ENCODE data around the gene SLC16A3. TPM values are rescaled to one million over a fixed set of nuclear protein-coding genes. Genes with fewer than 3 reads are reported as not detected.
"Not testable (repeated sequence)": the region's sequence is repeated elsewhere in the genome, so short reads cannot be mapped to it uniquely, and the experiment has no call there.

SLC16A3 gene
- total and polyA plus RNA-seq, 9 donors: 21.9 to 47.3 (median 32.7) TPM

- 91% methylated on average over 47 of the region's 54 CpGs for WGBS (ENCODE audit: insufficient coverage)
- Histone ChIP-seq H3K4me1 (ENCODE audit: control insufficient read depth, insufficient read depth, low read length) (peaks cover 12% of the 10 kb centered on the region), H3K27ac (ENCODE audit: low read length) (no peak overlapping the region), H3K9me3 (replicated peaks; ENCODE audit: control insufficient read depth, low read depth, low read length) (no peaks in the 10 kb centered on the region), H3K4me3 (ENCODE audit: low read length) (no peak overlapping the region), H3K36me3 (ENCODE audit: control insufficient read depth, insufficient read depth, low read length) (peaks cover 94% of the 10 kb centered on the region), H3K27me3 (ENCODE audit: control insufficient read depth, insufficient read depth, low read length) (no peaks in the 10 kb centered on the region)
- DNase-seq: no peak
Measured at GRCh38 chr17:82248815-82249674, 20.2 kb downstream of the SLC16A3 start.

- DNase-seq: no peak
- H3K36me3 ChIP-seq (ENCODE audit: control insufficient read depth, insufficient read depth, low read length): peaks cover 86% of the 10 kb centered on the region
- no peaks in the 10 kb centered on the region for H3K9me3 ChIP-seq (replicated peaks; ENCODE audit: control insufficient read depth, low read depth, low read length)
- H3K4me1 ChIP-seq (ENCODE audit: control insufficient read depth, insufficient read depth, low read length): peaks cover 12% of the 10 kb centered on the region
- H3K4me3 ChIP-seq (ENCODE audit: low read length): no peak overlapping the region
- H3K27me3 ChIP-seq (ENCODE audit: control insufficient read depth, insufficient read depth, low read length): no peaks in the 10 kb centered on the region
- 82% methylated on average over 27 of the region's 33 CpGs for WGBS (ENCODE audit: insufficient coverage)
- H3K27ac ChIP-seq (ENCODE audit: low read length): no peak overlapping the region
Measured at GRCh38 chr17:82249896-82250581, 21.2 kb downstream of the SLC16A3 start.

DNA sequence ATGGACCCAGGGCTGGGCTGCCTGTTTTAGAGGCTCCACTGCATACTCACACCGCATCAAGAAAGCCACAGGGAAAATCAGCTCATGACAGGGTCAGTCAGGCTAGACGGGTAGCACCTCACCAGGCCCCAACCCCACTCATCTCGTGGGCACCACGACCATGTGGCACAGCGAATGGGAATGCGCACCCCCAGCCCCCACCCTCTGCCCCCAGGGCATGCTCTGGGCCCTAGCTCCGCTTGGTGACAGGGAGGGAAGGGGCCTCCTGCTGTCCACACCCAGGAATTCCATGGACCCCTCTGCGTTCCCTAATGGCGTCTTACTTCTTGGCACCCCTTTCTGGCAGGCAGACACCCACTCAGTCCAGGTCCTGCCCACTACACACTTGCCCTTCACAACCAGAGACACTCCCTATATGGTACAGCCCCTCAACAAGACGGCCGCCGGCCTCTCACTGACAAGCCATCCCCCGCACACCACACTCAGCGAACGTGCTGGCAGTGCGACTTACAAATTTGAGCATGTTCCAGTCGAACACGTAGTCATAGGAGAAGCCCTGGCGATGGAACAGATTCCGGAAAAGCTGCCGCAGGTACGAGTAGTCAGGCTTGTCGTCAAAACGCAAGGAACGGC, 22.1 kb downstream of the SLC16A3 start:
- no peak for DNase-seq
- Histone ChIP-seq H3K9me3 (replicated peaks; ENCODE audit: control insufficient read depth, low read depth, low read length) (no peaks in the 10 kb centered on the region), H3K27ac (ENCODE audit: low read length) (no peak overlapping the region), H3K4me3 (ENCODE audit: low read length) (no peak overlapping the region), H3K4me1 (ENCODE audit: control insufficient read depth, insufficient read depth, low read length) (peaks cover 12% of the 10 kb centered on the region), H3K36me3 (ENCODE audit: control insufficient read depth, insufficient read depth, low read length) (peaks cover 85% of the 10 kb centered on the region), H3K27me3 (ENCODE audit: control insufficient read depth, insufficient read depth, low read length) (no peaks in the 10 kb centered on the region)
- WGBS (ENCODE audit: insufficient coverage): 91% methylated on average over 20 of the region's 25 CpGs

DNA sequence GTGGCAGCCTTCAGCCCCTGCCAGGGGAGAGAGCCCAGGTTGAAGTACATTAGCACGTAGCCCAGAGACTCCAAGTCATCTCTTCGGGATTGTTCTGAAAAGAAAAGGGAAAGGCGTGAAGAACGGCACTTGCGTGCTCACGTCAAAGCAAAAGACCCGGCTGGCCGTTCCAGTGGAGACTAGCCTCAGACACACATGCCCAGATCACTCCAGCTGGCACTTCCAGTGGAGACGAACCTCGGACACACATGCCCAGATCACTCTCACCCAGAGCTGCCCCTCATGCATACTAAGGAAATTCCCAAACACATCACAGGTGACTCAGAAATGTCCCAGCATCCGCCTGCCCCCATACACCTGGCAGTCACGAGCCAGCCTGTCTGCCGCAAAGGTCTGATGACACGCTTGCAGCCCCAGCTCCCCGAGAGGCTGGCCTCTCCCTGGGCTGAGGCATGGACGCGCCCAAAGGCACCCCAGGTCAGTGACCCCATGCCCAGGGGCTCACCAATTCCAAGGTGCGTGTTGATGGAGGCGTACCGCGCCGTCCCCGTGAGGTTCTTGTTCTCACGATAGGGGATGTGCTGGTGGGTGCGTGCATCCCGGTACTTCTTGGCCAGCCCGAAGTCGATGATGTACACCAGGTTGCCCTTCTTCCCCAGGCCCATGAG, 23.8 kb downstream of the SLC16A3 start:
- DNase-seq: no peak
- H3K9me3 ChIP-seq (replicated peaks; ENCODE audit: control insufficient read depth, low read depth, low read length): no peaks in the 10 kb centered on the region
- H3K4me1 ChIP-seq (ENCODE audit: control insufficient read depth, insufficient read depth, low read length): peaks cover 3% of the 10 kb centered on the region
- WGBS (ENCODE audit: insufficient coverage): 95% methylated on average over 22 of the region's 28 CpGs
- H3K27ac ChIP-seq (ENCODE audit: low read length): no peak overlapping the region
- H3K36me3 ChIP-seq (ENCODE audit: control insufficient read depth, insufficient read depth, low read length): peaks cover 75% of the 10 kb centered on the region
- no peak overlapping the region for H3K4me3 ChIP-seq (ENCODE audit: low read length)
- H3K27me3 ChIP-seq (ENCODE audit: control insufficient read depth, insufficient read depth, low read length): no peaks in the 10 kb centered on the region

DNA sequence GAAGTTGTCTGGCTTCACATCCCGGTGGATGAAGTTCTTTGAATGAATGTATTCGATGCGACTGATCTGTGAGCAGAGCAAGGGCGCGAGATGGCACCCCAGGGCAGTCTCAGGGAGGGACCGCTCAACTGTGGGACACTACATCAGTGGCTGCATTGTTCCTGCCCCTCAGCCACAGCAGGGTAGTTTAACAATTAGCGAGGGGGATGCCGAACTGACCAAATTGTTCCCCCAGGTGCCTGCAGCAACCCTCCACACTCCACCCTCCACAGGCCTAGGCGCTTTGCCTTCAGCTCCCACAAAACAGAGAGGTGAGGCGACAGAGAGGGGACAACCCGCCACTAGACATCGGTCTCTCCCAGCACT, 24.3 kb downstream of the SLC16A3 start:
- H3K4me3 ChIP-seq (ENCODE audit: low read length): no peak overlapping the region
- DNase-seq: no peak
- H3K9me3 ChIP-seq (replicated peaks; ENCODE audit: control insufficient read depth, low read depth, low read length): no peaks in the 10 kb centered on the region
- no peak overlapping the region for H3K27ac ChIP-seq (ENCODE audit: low read length)
- peaks cover 3% of the 10 kb centered on the region for H3K4me1 ChIP-seq (ENCODE audit: control insufficient read depth, insufficient read depth, low read length)
- no peaks in the 10 kb centered on the region for H3K27me3 ChIP-seq (ENCODE audit: control insufficient read depth, insufficient read depth, low read length)
- peaks cover 72% of the 10 kb centered on the region for H3K36me3 ChIP-seq (ENCODE audit: control insufficient read depth, insufficient read depth, low read length)
- 96% methylated on average over 9 of the region's 12 CpGs for WGBS (ENCODE audit: insufficient coverage)

- H3K36me3 ChIP-seq (ENCODE audit: control insufficient read depth, insufficient read depth, low read length): peaks cover 62% of the 10 kb centered on the region
- H3K4me1 ChIP-seq (ENCODE audit: control insufficient read depth, insufficient read depth, low read length); H3K27me3 ChIP-seq (ENCODE audit: control insufficient read depth, insufficient read depth, low read length); DNase-seq; H3K27ac ChIP-seq (ENCODE audit: low read length); H3K9me3 ChIP-seq (replicated peaks; ENCODE audit: control insufficient read depth, low read depth, low read length); H3K4me3 ChIP-seq (ENCODE audit: low read length): not testable (repeated sequence)
- WGBS (ENCODE audit: insufficient coverage): 98% methylated on average over 36 of the region's 39 CpGs
Measured at GRCh38 chr17:82254096-82254495, 25.3 kb downstream of the SLC16A3 start.

DNA sequence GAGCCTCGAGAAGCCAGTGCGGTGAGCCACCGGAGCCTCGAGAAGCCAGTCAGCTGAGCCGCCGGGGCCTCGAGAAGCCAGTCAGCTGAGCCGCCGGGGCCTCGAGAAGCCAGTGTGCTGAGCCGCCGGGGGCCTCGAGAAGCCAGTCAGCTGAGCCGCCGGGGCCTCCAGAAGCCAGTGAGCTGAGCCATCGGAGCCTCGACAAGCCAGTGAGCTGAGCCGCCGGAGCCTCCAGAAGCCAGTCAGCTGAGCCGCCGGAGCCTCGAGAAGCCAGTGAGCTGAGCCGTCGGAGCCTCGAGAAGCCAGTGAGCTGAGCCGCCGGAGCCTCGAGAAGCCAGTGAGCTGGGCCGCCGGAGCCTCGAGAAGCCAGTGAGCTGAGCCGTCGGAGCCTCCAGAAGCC, 25.9 kb downstream of the SLC16A3 start:
- not testable (repeated sequence) for H3K9me3 ChIP-seq (replicated peaks; ENCODE audit: control insufficient read depth, low read depth, low read length); H3K27me3 ChIP-seq (ENCODE audit: control insufficient read depth, insufficient read depth, low read length); H3K27ac ChIP-seq (ENCODE audit: low read length); DNase-seq; H3K4me3 ChIP-seq (ENCODE audit: low read length); H3K4me1 ChIP-seq (ENCODE audit: control insufficient read depth, insufficient read depth, low read length)
- H3K36me3 ChIP-seq (ENCODE audit: control insufficient read depth, insufficient read depth, low read length): peaks cover 62% of the 10 kb centered on the region
- WGBS (ENCODE audit: insufficient coverage): 98% methylated on average over 33 of the region's 33 CpGs

- 73% methylated on average over 14 of the region's 15 CpGs for WGBS (ENCODE audit: insufficient coverage)
- H3K27me3 ChIP-seq (ENCODE audit: control insufficient read depth, insufficient read depth, low read length): no peaks in the 10 kb centered on the region
- H3K27ac ChIP-seq (ENCODE audit: low read length): no peak overlapping the region
- DNase-seq: no peak
- no peak overlapping the region for H3K4me3 ChIP-seq (ENCODE audit: low read length)
- H3K4me1 ChIP-seq (ENCODE audit: control insufficient read depth, insufficient read depth, low read length): peaks cover 3% of the 10 kb centered on the region
- peaks cover 59% of the 10 kb centered on the region for H3K36me3 ChIP-seq (ENCODE audit: control insufficient read depth, insufficient read depth, low read length)
- no peaks in the 10 kb centered on the region for H3K9me3 ChIP-seq (replicated peaks; ENCODE audit: control insufficient read depth, low read depth, low read length)
Measured at GRCh38 chr17:82255402-82255972, 26.6 kb downstream of the SLC16A3 start.

DNA sequence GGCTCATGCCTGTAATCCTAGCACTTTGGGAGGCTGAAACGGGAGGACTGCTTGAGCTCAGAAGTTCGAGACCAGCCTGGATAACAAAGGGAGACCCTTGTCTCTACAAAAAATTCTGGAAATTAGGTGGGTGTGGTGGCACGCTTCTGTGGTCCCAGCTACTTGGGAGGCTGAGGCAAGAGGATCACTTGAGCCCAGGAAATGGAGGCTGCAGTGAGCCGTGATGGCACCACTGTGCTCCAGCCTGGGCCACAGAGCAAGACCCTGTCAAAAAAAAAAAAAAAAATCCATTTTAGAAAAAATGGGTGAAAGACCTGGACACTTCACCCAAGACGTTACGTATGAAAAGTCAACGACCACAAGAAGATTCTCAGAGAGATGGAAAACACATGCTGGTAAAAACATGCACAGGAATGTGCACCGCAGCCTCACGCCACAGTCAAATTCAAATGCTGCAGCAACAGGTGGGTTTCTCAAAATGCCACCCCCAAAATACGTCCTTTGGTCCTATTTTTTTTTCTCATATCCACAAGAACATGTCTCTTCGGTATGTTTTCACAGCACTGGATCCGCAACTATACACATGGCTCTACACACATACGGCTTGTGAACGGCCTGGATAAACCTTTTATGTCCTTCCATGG, 27.5 kb downstream of the SLC16A3 start:
- 90% methylated on average over 10 of the region's 14 CpGs for WGBS (ENCODE audit: insufficient coverage)
- no peak overlapping the region for H3K27ac ChIP-seq (ENCODE audit: low read length)
- no peak for DNase-seq
- H3K9me3 ChIP-seq (replicated peaks; ENCODE audit: control insufficient read depth, low read depth, low read length): no peaks in the 10 kb centered on the region
- H3K4me3 ChIP-seq (ENCODE audit: low read length): no peak overlapping the region
- no peaks in the 10 kb centered on the region for H3K4me1 ChIP-seq (ENCODE audit: control insufficient read depth, insufficient read depth, low read length)
- H3K36me3 ChIP-seq (ENCODE audit: control insufficient read depth, insufficient read depth, low read length): peaks cover 59% of the 10 kb centered on the region
- H3K27me3 ChIP-seq (ENCODE audit: control insufficient read depth, insufficient read depth, low read length): no peaks in the 10 kb centered on the region

Measured in muscle of leg (tissue), 11 donors.